WTC11 (cell line): ENCODE measurements around the gene RHOA.

Source experiments
- ATF1 ChIP-seq: sonication (generic); formaldehyde crosslinking; IDR thresholded peaks from 2 replicates; pipeline ENCODE4 v1.8.1; 2023; ENCODE audit warnings: mild to moderate bottlenecking, moderate library complexity, missing genetic modification reagents
- CREB1 ChIP-seq: sonication (generic); formaldehyde crosslinking; IDR thresholded peaks from 2 replicates; pipeline ENCODE4 v1.8.0; 2023; ENCODE audit warnings: mild to moderate bottlenecking, missing genetic modification reagents
- CREM ChIP-seq: sonication (generic); formaldehyde crosslinking; IDR thresholded peaks from 2 replicates; pipeline ENCODE4 v1.8.1; 2022; ENCODE audit warnings: mild to moderate bottlenecking, missing genetic modification reagents, moderate library complexity
- TCF7 ChIP-seq: sonication (generic); formaldehyde crosslinking; IDR thresholded peaks from 2 replicates; pipeline ENCODE4 v1.8.0; 2022; ENCODE audit warnings: mild to moderate bottlenecking, low read depth, missing genetic modification reagents, moderate library complexity
- ZNF232 ChIP-seq: sonication (generic); formaldehyde crosslinking; IDR thresholded peaks from 2 replicates; pipeline ENCODE4 v1.8.0; 2022; ENCODE audit warnings: mild to moderate bottlenecking, missing genetic modification reagents
- TF ChIP-seq, protein P1 (sequence below): fragments of 200-600 bp; IDR thresholded peaks from 2 replicates; pipeline ENCODE4 v1.8.0; 2022; ENCODE audit warnings: antibody characterized with exemption

DNA sequence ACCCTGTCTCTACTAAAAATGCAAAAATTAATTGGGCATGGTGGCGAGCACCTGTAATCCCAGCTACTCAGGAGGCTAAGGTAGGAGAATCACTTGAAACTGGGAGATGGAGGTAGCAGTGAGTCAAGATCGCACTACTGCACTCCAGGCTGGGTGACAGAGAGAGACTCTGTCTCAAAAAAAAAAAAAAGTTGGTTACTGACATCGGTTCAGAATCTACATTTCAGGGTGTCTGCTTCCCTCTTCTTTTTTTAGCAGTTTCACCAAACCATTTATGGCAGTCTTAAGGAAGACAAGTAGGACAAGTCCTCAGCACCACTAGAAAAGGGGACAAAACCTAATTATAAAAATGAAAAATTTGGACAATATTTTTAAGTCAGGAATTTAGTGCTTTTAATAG lies 68.6 kb downstream of the RHOA start:
- TF ChIP-seq CREM (CRISPR knock-in tag) (no peak), ATF1 (no peak), TCF7 (no peak), ZNF232 (CRISPR knock-in tag) (no peak), CREB1 (CRISPR knock-in tag) (no peak)
- TF ChIP-seq, protein P1, sequence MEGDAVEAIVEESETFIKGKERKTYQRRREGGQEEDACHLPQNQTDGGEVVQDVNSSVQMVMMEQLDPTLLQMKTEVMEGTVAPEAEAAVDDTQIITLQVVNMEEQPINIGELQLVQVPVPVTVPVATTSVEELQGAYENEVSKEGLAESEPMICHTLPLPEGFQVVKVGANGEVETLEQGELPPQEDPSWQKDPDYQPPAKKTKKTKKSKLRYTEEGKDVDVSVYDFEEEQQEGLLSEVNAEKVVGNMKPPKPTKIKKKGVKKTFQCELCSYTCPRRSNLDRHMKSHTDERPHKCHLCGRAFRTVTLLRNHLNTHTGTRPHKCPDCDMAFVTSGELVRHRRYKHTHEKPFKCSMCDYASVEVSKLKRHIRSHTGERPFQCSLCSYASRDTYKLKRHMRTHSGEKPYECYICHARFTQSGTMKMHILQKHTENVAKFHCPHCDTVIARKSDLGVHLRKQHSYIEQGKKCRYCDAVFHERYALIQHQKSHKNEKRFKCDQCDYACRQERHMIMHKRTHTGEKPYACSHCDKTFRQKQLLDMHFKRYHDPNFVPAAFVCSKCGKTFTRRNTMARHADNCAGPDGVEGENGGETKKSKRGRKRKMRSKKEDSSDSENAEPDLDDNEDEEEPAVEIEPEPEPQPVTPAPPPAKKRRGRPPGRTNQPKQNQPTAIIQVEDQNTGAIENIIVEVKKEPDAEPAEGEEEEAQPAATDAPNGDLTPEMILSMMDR = no peak
